22Rv1 (cell line): ENCODE measurements around the gene DRG1.

Experiments used
- CTCF ChIP-seq: fragments of 450-650 bp; IDR thresholded peaks from 2 replicates; pipeline ENCODE4 v1.5.1; 2017; ENCODE audit warnings: mild to moderate bottlenecking
- ZFX ChIP-seq: fragments of 450-650 bp; IDR thresholded peaks from 2 replicates; pipeline ENCODE4 v1.6.1; 2017; ENCODE audit warnings: antibody characterized with exemption, borderline replicate concordance

DNA sequence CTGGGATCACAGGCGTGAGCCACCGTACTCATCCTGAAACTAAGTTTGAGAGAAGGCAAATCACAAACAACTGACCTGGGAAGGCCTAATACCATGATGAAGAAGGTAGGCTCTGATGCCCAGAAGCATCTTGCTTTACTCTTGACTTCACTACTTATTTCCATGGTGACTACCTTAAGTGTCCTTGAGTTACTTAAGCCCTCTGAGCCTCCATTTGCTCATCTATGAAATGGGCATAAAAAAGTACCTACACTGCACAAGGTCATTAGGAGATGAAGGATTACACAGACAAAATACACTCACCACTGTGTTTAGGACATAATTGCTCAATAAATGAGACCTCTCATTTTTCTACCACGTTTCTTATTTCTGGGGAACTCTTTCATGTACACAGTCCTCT, 62.3 kb downstream of the DRG1 start:
- TF ChIP-seq CTCF (no peak), ZFX (no peak)
